ENCODE results near the gene BCAP29. TPM values are rescaled to one million over a fixed set of nuclear protein-coding genes. Genes with fewer than 3 reads are reported as not detected.

The BCAP29 gene
- total RNA-seq, 1 donor from 2014 or later: 40.8 TPM

- DNase-seq (ENCODE audit: low spot score in 2 of 2): no peak
- FAIRE-seq: no peak
Measured at GRCh38 chr7:107661081-107661864, 81.2 kb downstream of the BCAP29 start.

GRCh38 chr7:107661865-107662379 lies 81.9 kb downstream of the BCAP29 start:
- FAIRE-seq (no peak), DNase-seq (ENCODE audit: low spot score in 2 of 2) (no peak)

- DNase-seq (ENCODE audit: low spot score in 2 of 2) (no peak), FAIRE-seq (no peak)
Measured at GRCh38 chr7:107663196-107663595, 83.2 kb downstream of the BCAP29 start.

GRCh38 chr7:107666790-107667189 lies 86.7 kb downstream of the BCAP29 start:
- FAIRE-seq: no peak
- DNase-seq (ENCODE audit: low spot score in 2 of 2): no peak

GRCh38 chr7:107667341-107667740 lies 87.3 kb downstream of the BCAP29 start:
- no peak for FAIRE-seq

GRCh38 chr7:107668296-107668695 lies 88.2 kb downstream of the BCAP29 start:
- no peak for DNase-seq (ENCODE audit: low spot score in 2 of 2)
- FAIRE-seq: no peak

More at GRCh38 chr7:107667341-107667740, 87.3 kb downstream of the BCAP29 start:
- no peak for DNase-seq (ENCODE audit: low spot score in 2 of 2)

Small RNAs within 50 kb of the gene (small RNA-seq; reads per million reads assigned to genes)
- not detected for gene BANF1P5
- gene RF01233: not detected

Other genes starting within 250 kb of the BCAP29 start
- 102 TPM for gene GPR22, start 110.2 kb upstream of the BCAP29 start, total RNA-seq
- gene COG5, start 16.3 kb upstream of the BCAP29 start, total RNA-seq: 29.8 TPM
- 15.5 TPM for gene DUS4L, start 16.3 kb upstream of the BCAP29 start, total RNA-seq
- 4.1 TPM for gene SLC26A4, start 80.6 kb downstream of the BCAP29 start, total RNA-seq
- gene CBLL1, start 163.9 kb downstream of the BCAP29 start, total RNA-seq: 20.4 TPM
- not detected for gene SLC26A3, start 223.0 kb downstream of the BCAP29 start, total RNA-seq